ENCODE data around the gene FBXO24. TPM values are rescaled to one million over a fixed set of nuclear protein-coding genes. Genes with fewer than 3 reads are reported as not detected.

The FBXO24 gene
- total and polyA plus RNA-seq, 10 of the 15 experiments (the other 5 are each of a cell fraction or from before 2014, with no cell fraction given), result 0.11 to 0.96 (median 0.27) TPM; not detected in 4

GRCh38 chr7:100567751-100568175 lies 18.4 kb upstream of the FBXO24 start (continued):
- TF ChIP-seq, protein P1, sequence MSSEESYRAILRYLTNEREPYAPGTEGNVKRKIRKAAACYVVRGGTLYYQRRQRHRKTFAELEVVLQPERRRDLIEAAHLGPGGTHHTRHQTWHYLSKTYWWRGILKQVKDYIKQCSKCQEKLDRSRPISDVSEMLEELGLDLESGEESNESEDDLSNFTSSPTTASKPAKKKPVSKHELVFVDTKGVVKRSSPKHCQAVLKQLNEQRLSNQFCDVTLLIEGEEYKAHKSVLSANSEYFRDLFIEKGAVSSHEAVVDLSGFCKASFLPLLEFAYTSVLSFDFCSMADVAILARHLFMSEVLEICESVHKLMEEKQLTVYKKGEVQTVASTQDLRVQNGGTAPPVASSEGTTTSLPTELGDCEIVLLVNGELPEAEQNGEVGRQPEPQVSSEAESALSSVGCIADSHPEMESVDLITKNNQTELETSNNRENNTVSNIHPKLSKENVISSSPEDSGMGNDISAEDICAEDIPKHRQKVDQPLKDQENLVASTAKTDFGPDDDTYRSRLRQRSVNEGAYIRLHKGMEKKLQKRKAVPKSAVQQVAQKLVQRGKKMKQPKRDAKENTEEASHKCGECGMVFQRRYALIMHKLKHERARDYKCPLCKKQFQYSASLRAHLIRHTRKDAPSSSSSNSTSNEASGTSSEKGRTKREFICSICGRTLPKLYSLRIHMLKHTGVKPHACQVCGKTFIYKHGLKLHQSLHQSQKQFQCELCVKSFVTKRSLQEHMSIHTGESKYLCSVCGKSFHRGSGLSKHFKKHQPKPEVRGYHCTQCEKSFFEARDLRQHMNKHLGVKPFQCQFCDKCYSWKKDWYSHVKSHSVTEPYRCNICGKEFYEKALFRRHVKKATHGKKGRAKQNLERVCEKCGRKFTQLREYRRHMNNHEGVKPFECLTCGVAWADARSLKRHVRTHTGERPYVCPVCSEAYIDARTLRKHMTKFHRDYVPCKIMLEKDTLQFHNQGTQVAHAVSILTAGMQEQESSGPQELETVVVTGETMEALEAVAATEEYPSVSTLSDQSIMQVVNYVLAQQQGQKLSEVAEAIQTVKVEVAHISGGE (CRISPR knock-in tag; IDR thresholded peaks at IDR 0.05), result no peak
- TF ChIP-seq RAD51 (IDR thresholded peaks at IDR 0.05) (no peak), BRCA1 (IDR thresholded peaks at IDR 0.05; ENCODE audit: low read depth, low read length) (no peak), YY1 (IDR thresholded peaks at IDR 0.05; ENCODE audit: low read depth, low read length) (no peak), MTA3 (IDR thresholded peaks at IDR 0.05; ENCODE audit: borderline replicate concordance, low read length) (peak; percentile 30; the same call in 1 of the 2 replicates), MEF2B (IDR thresholded peaks at IDR 0.05; ENCODE audit: partially characterized antibody, poor library complexity, severe bottlenecking) (peak; percentile 74), EGR1 (IDR thresholded peaks at IDR 0.05; ENCODE audit: borderline replicate concordance in 1 of 2, low read depth in 2 of 2, low read length in 2 of 2) (no peak), SP1 (IDR thresholded peaks at IDR 0.05; ENCODE audit: low read depth, low read length) (no peak), BMI1 (IDR thresholded peaks at IDR 0.05; ENCODE audit: borderline replicate concordance) (peak; percentile 70), TAF1 (IDR thresholded peaks at IDR 0.05; ENCODE audit: borderline replicate concordance, low read depth, low read length) (no peak), PML (IDR thresholded peaks at IDR 0.05; ENCODE audit: low read length) (peak; percentile 59; the same call in 1 of the 2 replicates), ZSCAN29 (IDR thresholded peaks at IDR 0.05) (no peak), NR2F1 (conservative IDR thresholded peaks at IDR 0.05) (0 out of 2 replicates have a peak, but pooled peaks have one; percentile 31), ESRRA (IDR thresholded peaks at IDR 0.05; ENCODE audit: low read length) (no peak), SUPT20H (IDR thresholded peaks at IDR 0.05; ENCODE audit: borderline replicate concordance, control insufficient read depth, low read depth, low read length) (no peak), KDM1A (IDR thresholded peaks at IDR 0.05; ENCODE audit: borderline replicate concordance) (no peak), STAT3 (IDR thresholded peaks at IDR 0.05; ENCODE audit: low read depth, low read length) (no peak), PKNOX1 (IDR thresholded peaks at IDR 0.05) (peak; percentile 21; the same call in 1 of the 2 replicates), IRF5 (IDR thresholded peaks at IDR 0.05; ENCODE audit: borderline replicate concordance) (no peak), SMAD5 (IDR thresholded peaks at IDR 0.05; ENCODE audit: low read depth) (no peak)
- TF ChIP-seq, protein P2, sequence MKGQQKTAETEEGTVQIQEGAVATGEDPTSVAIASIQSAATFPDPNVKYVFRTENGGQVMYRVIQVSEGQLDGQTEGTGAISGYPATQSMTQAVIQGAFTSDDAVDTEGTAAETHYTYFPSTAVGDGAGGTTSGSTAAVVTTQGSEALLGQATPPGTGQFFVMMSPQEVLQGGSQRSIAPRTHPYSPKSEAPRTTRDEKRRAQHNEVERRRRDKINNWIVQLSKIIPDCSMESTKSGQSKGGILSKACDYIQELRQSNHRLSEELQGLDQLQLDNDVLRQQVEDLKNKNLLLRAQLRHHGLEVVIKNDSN (IDR thresholded peaks at IDR 0.05; ENCODE audit: borderline replicate concordance, extremely low read length, insufficient read depth, low read depth, low read length), result no peak
- TF ChIP-seq, protein P3, sequence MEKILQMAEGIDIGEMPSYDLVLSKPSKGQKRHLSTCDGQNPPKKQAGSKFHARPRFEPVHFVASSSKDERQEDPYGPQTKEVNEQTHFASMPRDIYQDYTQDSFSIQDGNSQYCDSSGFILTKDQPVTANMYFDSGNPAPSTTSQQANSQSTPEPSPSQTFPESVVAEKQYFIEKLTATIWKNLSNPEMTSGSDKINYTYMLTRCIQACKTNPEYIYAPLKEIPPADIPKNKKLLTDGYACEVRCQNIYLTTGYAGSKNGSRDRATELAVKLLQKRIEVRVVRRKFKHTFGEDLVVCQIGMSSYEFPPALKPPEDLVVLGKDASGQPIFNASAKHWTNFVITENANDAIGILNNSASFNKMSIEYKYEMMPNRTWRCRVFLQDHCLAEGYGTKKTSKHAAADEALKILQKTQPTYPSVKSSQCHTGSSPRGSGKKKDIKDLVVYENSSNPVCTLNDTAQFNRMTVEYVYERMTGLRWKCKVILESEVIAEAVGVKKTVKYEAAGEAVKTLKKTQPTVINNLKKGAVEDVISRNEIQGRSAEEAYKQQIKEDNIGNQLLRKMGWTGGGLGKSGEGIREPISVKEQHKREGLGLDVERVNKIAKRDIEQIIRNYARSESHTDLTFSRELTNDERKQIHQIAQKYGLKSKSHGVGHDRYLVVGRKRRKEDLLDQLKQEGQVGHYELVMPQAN (conservative IDR thresholded peaks at IDR 0.05), result no peak

Data from GM12878 (cell line).